ENCODE results near the gene INS.

INS gene

GRCh38 chr11:2156416-2157182 lies 4.4 kb downstream of the INS start:
- H3K4me3 ChIP-seq (ENCODE audit: low read depth in 1 of 2, low read length in 2 of 2): no peak overlapping the region
- peaks cover 3% of the 10 kb centered on the region for H3K4me1 ChIP-seq (ENCODE audit: insufficient read depth, low read length)
- H3K36me3 ChIP-seq (ENCODE audit: insufficient read depth, low read length): no peaks in the 10 kb centered on the region
- H3K9me3 ChIP-seq (ENCODE audit: insufficient read depth, low read length, severe bottlenecking): no peaks in the 10 kb centered on the region
- ATAC-seq (ENCODE audit: insufficient read depth, low read depth) (peak; percentile 49; the same call in 1 of the 3 replicates), DNase-seq (peak; percentile 56)
- H3K4me2 ChIP-seq (ENCODE audit: insufficient read depth, low read length): no peak overlapping the region
- no peak overlapping the region for H2AFZ ChIP-seq (ENCODE audit: low read depth, low read length)
- TF ChIP-seq CTCF (IDR thresholded peaks at IDR 0.05; ENCODE audit: borderline replicate concordance, extremely low read depth, low read length, poor library complexity, severe bottlenecking) (peak; percentile 87), EZH2 (IDR thresholded peaks at IDR 0.05; ENCODE audit: borderline replicate concordance, low read depth, low read length, severe bottlenecking) (no peak)
- H3K27ac ChIP-seq (ENCODE audit: low read length): no peak overlapping the region
- no peaks in the 10 kb centered on the region for H3K27me3 ChIP-seq (ENCODE audit: insufficient read depth, low read length, poor library complexity)
- no peaks in the 10 kb centered on the region for H3K79me2 ChIP-seq (ENCODE audit: insufficient read depth, low read length)
- 0 out of 2 replicates have a peak, but pooled peaks cover 15% of the 10 kb centered on the region for H4K20me1 ChIP-seq (ENCODE audit: insufficient read depth, low read length)
- H3K9ac ChIP-seq (ENCODE audit: low read depth, low read length): no peak overlapping the region

- peaks cover 19% of the 10 kb centered on the region; the same call in 1 of the 2 replicates for H4K20me1 ChIP-seq (ENCODE audit: insufficient read depth, low read length)
- H3K79me2 ChIP-seq (ENCODE audit: insufficient read depth, low read length): no peaks in the 10 kb centered on the region
- no peaks in the 10 kb centered on the region for H3K36me3 ChIP-seq (ENCODE audit: insufficient read depth, low read length)
- TF ChIP-seq CTCF (IDR thresholded peaks at IDR 0.05; ENCODE audit: borderline replicate concordance, extremely low read depth, low read length, poor library complexity, severe bottlenecking) (no peak), EZH2 (IDR thresholded peaks at IDR 0.05; ENCODE audit: borderline replicate concordance, low read depth, low read length, severe bottlenecking) (no peak)
- H3K4me3 ChIP-seq (ENCODE audit: low read depth in 1 of 2, low read length in 2 of 2): no peak overlapping the region
- no peak overlapping the region for H3K4me2 ChIP-seq (ENCODE audit: insufficient read depth, low read length)
- H3K27me3 ChIP-seq (ENCODE audit: insufficient read depth, low read length, poor library complexity): peaks cover under 1% of the 10 kb centered on the region
- DNase-seq (no peak), ATAC-seq (ENCODE audit: insufficient read depth, low read depth) (no peak)
- H3K27ac ChIP-seq (ENCODE audit: low read length): no peak overlapping the region
- peaks cover 5% of the 10 kb centered on the region for H3K4me1 ChIP-seq (ENCODE audit: insufficient read depth, low read length)
- H3K9ac ChIP-seq (ENCODE audit: low read depth, low read length): no peak overlapping the region
- H2AFZ ChIP-seq (ENCODE audit: low read depth, low read length): no peak overlapping the region
- no peaks in the 10 kb centered on the region for H3K9me3 ChIP-seq (ENCODE audit: insufficient read depth, low read length, severe bottlenecking)
Measured at GRCh38 chr11:2155511-2155910, 5.5 kb downstream of the INS start.

- ATAC-seq (ENCODE audit: insufficient read depth, low read depth) (no peak), DNase-seq (no peak)
- no peak overlapping the region for H2AFZ ChIP-seq (ENCODE audit: low read depth, low read length)
- H3K27ac ChIP-seq (ENCODE audit: low read length): no peak overlapping the region
- peaks cover 5% of the 10 kb centered on the region for H3K4me1 ChIP-seq (ENCODE audit: insufficient read depth, low read length)
- H3K4me3 ChIP-seq (ENCODE audit: low read depth in 1 of 2, low read length in 2 of 2): no peak overlapping the region
- H4K20me1 ChIP-seq (ENCODE audit: insufficient read depth, low read length): peaks cover 23% of the 10 kb centered on the region; the same call in 1 of the 2 replicates
- no peak overlapping the region for H3K4me2 ChIP-seq (ENCODE audit: insufficient read depth, low read length)
- TF ChIP-seq CTCF (IDR thresholded peaks at IDR 0.05; ENCODE audit: borderline replicate concordance, extremely low read depth, low read length, poor library complexity, severe bottlenecking): no peak
- no peak for TF ChIP-seq EZH2 (IDR thresholded peaks at IDR 0.05; ENCODE audit: borderline replicate concordance, low read depth, low read length, severe bottlenecking)
- H3K79me2 ChIP-seq (ENCODE audit: insufficient read depth, low read length): no peaks in the 10 kb centered on the region
- H3K9ac ChIP-seq (ENCODE audit: low read depth, low read length): no peak overlapping the region
- H3K36me3 ChIP-seq (ENCODE audit: insufficient read depth, low read length): no peaks in the 10 kb centered on the region
- H3K27me3 ChIP-seq (ENCODE audit: insufficient read depth, low read length, poor library complexity): peaks cover 7% of the 10 kb centered on the region
- no peaks in the 10 kb centered on the region for H3K9me3 ChIP-seq (ENCODE audit: insufficient read depth, low read length, severe bottlenecking)
Measured at GRCh38 chr11:2154889-2155288, 6.1 kb downstream of the INS start.

Measured in DND-41 (cell line).